Measurements from ENCODE around the gene IGF2R. TPM values are rescaled to one million over a fixed set of nuclear protein-coding genes. Genes with fewer than 3 reads are reported as not detected.

The IGF2R gene
- total RNA-seq, 1 experiment from 2014 or later: 92.2 TPM

- Mint-ChIP-seq H3K4me3 (ENCODE audit: unreplicated experiment) (no peak overlapping the region), H3K27ac (ENCODE audit: unreplicated experiment) (no peak overlapping the region), H3K9me3 (ENCODE audit: unreplicated experiment) (peaks cover 15% of the 10 kb centered on the region), H3K36me3 (ENCODE audit: insufficient read depth, unreplicated experiment) (no peaks in the 10 kb centered on the region), H3K4me1 (ENCODE audit: low read depth, unreplicated experiment) (peaks cover 6% of the 10 kb centered on the region), H3K27me3 (ENCODE audit: insufficient read depth, unreplicated experiment) (peaks cover 12% of the 10 kb centered on the region)
- Histone ChIP-seq H3K4me1 (no peaks in the 10 kb centered on the region), H3K36me3 (ENCODE audit: control insufficient read depth, insufficient read depth, low read length) (no peaks in the 10 kb centered on the region), H3K4me3 (ENCODE audit: low read depth, low read length) (no peak overlapping the region), H3K9me3 (peaks cover 13% of the 10 kb centered on the region), H3K27me3 (replicated peaks; ENCODE audit: control insufficient read depth, insufficient read depth, low read length) (no peaks in the 10 kb centered on the region)
- intact Hi-C loops (cut with micrococcal nuclease; ENCODE audit: unreplicated experiment): loop anchor here (1.0 kb wide), 2 partner anchors 78 to 250 kb away; no protein-coding TSS in a partner anchor
- peak; percentile 35 to 39 for TF ChIP-seq CTCF (IDR thresholded peaks at IDR 0.05; ENCODE audit: insufficient read depth in 1 of 2, low read depth in 1 of 2, low read length in 1 of 2, severe bottlenecking in 1 of 2, unreplicated experiment in 1 of 2)
- ChIA-PET POLR2A (interaction anchor here (0.6 kb wide), 1 partner anchor 214 kb away, joined by 3 read pairs; the partner anchor contains the start of gene WTAP), CTCF (interaction anchor here (1.0 kb wide), 1 partner anchor 78 kb away, joined by 3 read pairs; no protein-coding TSS in a partner anchor)
- DNase-seq: peak in 1 of 2 experiments; percentile 27
- no TSS peak for BruUV-seq (replicated peaks)
Measured at GRCh38 chr6:159941286-159942113, 27.4 kb upstream of the IGF2R start.

DNA sequence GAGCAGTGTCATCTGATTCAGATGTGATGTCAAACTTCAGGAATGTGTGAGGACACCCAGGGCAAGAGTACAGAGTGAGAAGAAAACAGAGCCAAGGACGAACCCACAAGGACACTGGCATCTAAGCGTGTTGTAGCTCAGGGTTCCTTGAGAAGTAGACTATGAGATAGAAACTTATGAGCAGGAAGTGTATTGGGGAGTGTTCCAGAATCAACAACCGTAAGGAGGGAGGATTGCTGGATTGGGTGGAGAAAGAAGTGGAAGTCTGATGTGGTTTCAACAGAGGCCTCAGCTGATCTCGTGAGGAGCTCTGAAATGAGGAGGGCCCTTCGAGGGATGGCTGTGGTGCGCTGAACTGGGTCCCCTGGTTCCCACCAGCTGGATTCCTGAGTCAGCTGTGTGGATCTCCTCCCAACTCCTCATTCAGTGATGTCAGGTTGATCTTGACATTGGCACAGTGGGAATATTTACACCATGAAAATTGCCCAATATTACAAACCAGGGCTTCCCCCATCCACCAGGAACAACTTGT is 25.7 kb upstream of the IGF2R start:
- H3K4me1 ChIP-seq: no peaks in the 10 kb centered on the region
- Mint-ChIP-seq H3K4me1 (ENCODE audit: low read depth, unreplicated experiment) (peaks cover 6% of the 10 kb centered on the region), H3K27me3 (ENCODE audit: insufficient read depth, unreplicated experiment) (peaks cover 9% of the 10 kb centered on the region), H3K27ac (ENCODE audit: unreplicated experiment) (no peak overlapping the region), H3K9me3 (ENCODE audit: unreplicated experiment) (peaks cover 15% of the 10 kb centered on the region), H3K4me3 (ENCODE audit: unreplicated experiment) (no peak overlapping the region), H3K36me3 (ENCODE audit: insufficient read depth, unreplicated experiment) (no peaks in the 10 kb centered on the region)
- H3K27me3 ChIP-seq (replicated peaks; ENCODE audit: control insufficient read depth, insufficient read depth, low read length): no peaks in the 10 kb centered on the region
- H3K4me3 ChIP-seq (ENCODE audit: low read depth, low read length): no peak overlapping the region
- no TSS peak for BruUV-seq (replicated peaks)
- no peak for DNase-seq
- ChIA-PET CTCF (interaction anchor here (2.8 kb wide), 1 partner anchor 80 kb away, joined by 11 read pairs; no protein-coding TSS in a partner anchor), POLR2A (no interaction called here)
- intact Hi-C loops (cut with micrococcal nuclease; ENCODE audit: unreplicated experiment): no loop called here
- H3K9me3 ChIP-seq: peaks cover 13% of the 10 kb centered on the region
- no peaks in the 10 kb centered on the region for H3K36me3 ChIP-seq (ENCODE audit: control insufficient read depth, insufficient read depth, low read length)
- TF ChIP-seq CTCF (IDR thresholded peaks at IDR 0.05; ENCODE audit: insufficient read depth in 1 of 2, low read depth in 1 of 2, low read length in 1 of 2, severe bottlenecking in 1 of 2, unreplicated experiment in 1 of 2): no peak

DNA sequence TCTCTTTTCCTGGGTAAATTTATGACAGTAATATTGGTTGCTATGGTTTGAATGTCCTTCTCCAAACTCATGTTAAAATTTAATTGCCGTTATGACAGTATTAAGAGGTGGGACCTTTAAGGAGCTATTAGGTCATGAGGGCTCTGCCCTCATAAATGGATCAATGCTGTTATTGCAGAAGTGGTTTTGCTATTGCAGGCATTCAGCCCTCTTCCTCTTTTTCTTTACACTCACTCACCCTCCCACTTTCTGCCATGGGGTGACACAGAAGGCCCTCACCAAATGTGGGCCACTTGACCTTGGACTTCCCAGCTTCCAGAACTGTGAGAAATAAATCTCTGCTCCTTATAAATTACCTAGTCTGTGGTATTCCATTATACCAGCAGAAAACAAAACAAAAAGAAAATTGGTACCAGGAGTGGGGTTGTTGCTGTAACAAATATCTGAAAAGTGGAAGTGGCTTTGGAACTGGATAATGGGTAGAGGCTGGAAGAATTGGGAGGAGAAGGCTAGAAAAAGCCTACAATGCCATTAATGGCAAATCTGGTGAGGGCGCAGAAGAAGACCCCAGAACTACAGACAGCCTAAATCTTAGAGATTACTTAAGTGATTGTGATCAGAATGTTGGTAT is 24.8 kb upstream of the IGF2R start:
- Histone ChIP-seq H3K27me3 (replicated peaks; ENCODE audit: control insufficient read depth, insufficient read depth, low read length) (no peaks in the 10 kb centered on the region), H3K36me3 (ENCODE audit: control insufficient read depth, insufficient read depth, low read length) (no peaks in the 10 kb centered on the region), H3K4me3 (ENCODE audit: low read depth, low read length) (no peak overlapping the region), H3K9me3 (peaks cover 13% of the 10 kb centered on the region), H3K4me1 (no peaks in the 10 kb centered on the region)
- Mint-ChIP-seq H3K4me3 (ENCODE audit: unreplicated experiment) (no peak overlapping the region), H3K9me3 (ENCODE audit: unreplicated experiment) (peaks cover 15% of the 10 kb centered on the region), H3K36me3 (ENCODE audit: insufficient read depth, unreplicated experiment) (no peaks in the 10 kb centered on the region), H3K4me1 (ENCODE audit: low read depth, unreplicated experiment) (peaks cover 6% of the 10 kb centered on the region), H3K27ac (ENCODE audit: unreplicated experiment) (no peak overlapping the region), H3K27me3 (ENCODE audit: insufficient read depth, unreplicated experiment) (peaks cover 4% of the 10 kb centered on the region)
- DNase-seq: no peak
- CTCF ChIA-PET: interaction anchor here (2.8 kb wide), 1 partner anchor 81 kb away, joined by 11 read pairs; no protein-coding TSS in a partner anchor
- no peak for TF ChIP-seq CTCF (IDR thresholded peaks at IDR 0.05; ENCODE audit: insufficient read depth in 1 of 2, low read depth in 1 of 2, low read length in 1 of 2, severe bottlenecking in 1 of 2, unreplicated experiment in 1 of 2)
- intact Hi-C loops (cut with micrococcal nuclease; ENCODE audit: unreplicated experiment): no loop called here
- no TSS peak for BruUV-seq (replicated peaks)
- POLR2A ChIA-PET: no interaction called here
